IMR-90 (cell line): ENCODE measurements around the gene CLN3. TPM values are rescaled to one million over a fixed set of nuclear protein-coding genes. Genes with fewer than 3 reads are reported as not detected.

Source experiments
- ATAC-seq: fragments of 200-7000 bp; cut with Tn5 transposase; 2 replicates; pipeline ENCODE4 v1.9.1; 2020; ENCODE audit warnings: low read depth, mild to moderate bottlenecking, moderate library complexity
- BruUV-seq: library from RNA; stranded (reverse); fragments of 400-500 nt; replicated peaks from 2 replicates; lab custom pipeline; 2021; lab: Mats Ljungman, UMichigan
- CTCF ChIA-PET: fragments of 300-600 bp; formaldehyde crosslinking; extraction: SDS; loops from one replicate; lab custom pipeline; 2021; ENCODE audit warnings: antibody characterized with exemption; lab: Yijun Ruan, JAX
- POLR2A ChIA-PET: fragments of 300-600 bp; sonication (Branson Sonifier 250); formaldehyde crosslinking; loops from one replicate; lab custom pipeline; 2022; ENCODE audit warnings: antibody characterized with exemption; ENCODE audit not compliant: unreplicated experiment; lab: Charles Lee
- DNase-seq: peaks from one replicate; pipeline ENCODE4 v3.0.0; 2013
- H2AFZ ChIP-seq: replicated peaks from 2 replicates; pipeline ENCODE3; 2013; ENCODE audit warnings: low read length, mild to moderate bottlenecking; ENCODE audit not compliant: poor library complexity
- H2AK5ac ChIP-seq: 2 replicates; pipeline ENCODE4 v1.6.1; 2013; ENCODE audit warnings: low read depth, low read length, inconsistent platforms
- H2AK9ac ChIP-seq: replicated peaks from 2 replicates; pipeline ENCODE3; 2013; ENCODE audit warnings: mild to moderate bottlenecking, low read depth, low read length, moderate library complexity; ENCODE audit not compliant: poor library complexity
- H2BK120ac ChIP-seq: 2 replicates; pipeline ENCODE4 v1.6.1; 2013; ENCODE audit warnings: low read depth, low read length, inconsistent platforms
- H2BK15ac ChIP-seq: 3 replicates; pipeline ENCODE4 v1.6.1; 2013; ENCODE audit warnings: low read depth, low read length, inconsistent platforms
- H2BK20ac ChIP-seq: 2 replicates; pipeline ENCODE4 v1.6.1; 2013; ENCODE audit warnings: low read depth, mild to moderate bottlenecking, inconsistent platforms, low read length, moderate library complexity
- H2BK5ac ChIP-seq: 2 replicates; pipeline ENCODE4 v1.6.1; 2013; ENCODE audit warnings: mild to moderate bottlenecking, low read depth, low read length, inconsistent platforms; ENCODE audit not compliant: poor library complexity, severe bottlenecking
- H3K14ac ChIP-seq: replicated peaks from 2 replicates; pipeline ENCODE4 v1.6.1; 2013; ENCODE audit warnings: low read depth, low read length, inconsistent platforms
- H3K18ac ChIP-seq: 2 replicates; pipeline ENCODE4 v1.6.1; 2013; ENCODE audit warnings: low read depth, low read length, control low read depth
- H3K23ac ChIP-seq: 2 replicates; pipeline ENCODE4 v1.6.1; 2013; ENCODE audit warnings: low read depth, low read length, inconsistent platforms
- H3K27ac ChIP-seq: 2 replicates; pipeline ENCODE4 v1.5.1; 2013; ENCODE audit warnings: mild to moderate bottlenecking, control low read depth, low read length; ENCODE audit not compliant: insufficient read depth
- H3K27me3 ChIP-seq: 2 replicates; pipeline ENCODE4 v1.6.1; 2013; ENCODE audit warnings: low read length; ENCODE audit not compliant: control insufficient read depth, insufficient read depth
- H3K36me3 ChIP-seq: 2 replicates; pipeline ENCODE4 v1.6.1; 2013; ENCODE audit warnings: low read length, mixed read lengths; ENCODE audit not compliant: control insufficient read depth, insufficient read depth
- H3K4ac ChIP-seq: 2 replicates; pipeline ENCODE4 v1.6.1; 2013; ENCODE audit warnings: low read depth, low read length, inconsistent platforms
- H3K4me1 ChIP-seq: 2 replicates; pipeline ENCODE4 v1.6.1; 2013; ENCODE audit warnings: low read length, mixed read lengths; ENCODE audit not compliant: control insufficient read depth, insufficient read depth
- H3K4me2 ChIP-seq: 2 replicates; pipeline ENCODE4 v1.6.1; 2013; ENCODE audit warnings: low read depth, mild to moderate bottlenecking, control low read depth, low read length, moderate library complexity
- H3K4me3 ChIP-seq: 2 replicates; pipeline ENCODE4 v1.5.1; 2013; ENCODE audit warnings: low read depth, mild to moderate bottlenecking, control low read depth, low read length, moderate library complexity; ENCODE audit not compliant: insufficient read depth
- H3K56ac ChIP-seq: 2 replicates; pipeline ENCODE4 v1.6.1; 2013; ENCODE audit warnings: low read length, inconsistent platforms; ENCODE audit not compliant: insufficient read depth; ENCODE audit errors: extremely low read depth
- H3K79me1 ChIP-seq, 2 experiments: 2 replicates each; pipeline ENCODE4 v1.6.1; 2013; ENCODE audit warnings: low read length in 2 of 2, inconsistent platforms in 1 of 2, low read depth in 1 of 2
- H3K9ac ChIP-seq: 2 replicates; pipeline ENCODE4 v1.6.1; 2013; ENCODE audit warnings: low read depth, low read length, control low read depth
- H3K9me1 ChIP-seq: 2 replicates; pipeline ENCODE4 v1.6.1; 2013; ENCODE audit warnings: low read length, inconsistent platforms; ENCODE audit not compliant: insufficient read depth
- H3K9me3 ChIP-seq: 2 replicates; pipeline ENCODE4 v1.6.1; 2013; ENCODE audit warnings: low read length; ENCODE audit not compliant: control insufficient read depth, insufficient read depth
- H4K20me1 ChIP-seq: 2 replicates; pipeline ENCODE4 v1.6.1; 2013; ENCODE audit warnings: low read length, inconsistent platforms; ENCODE audit not compliant: insufficient read depth
- H4K5ac ChIP-seq: 2 replicates; pipeline ENCODE4 v1.6.1; 2013; ENCODE audit warnings: mild to moderate bottlenecking, low read depth, low read length, control low read depth
- H4K8ac ChIP-seq, 2 experiments: 2 replicates each; pipeline ENCODE4 v1.6.1; 2013; ENCODE audit warnings: low read depth in 2 of 2, low read length in 2 of 2, control low read depth in 1 of 2, inconsistent platforms in 1 of 2
- H4K91ac ChIP-seq: 2 replicates; pipeline ENCODE4 v1.6.1; 2013; ENCODE audit warnings: low read depth, low read length, inconsistent platforms; ENCODE audit not compliant: insufficient read depth
- BHLHE40 ChIP-seq: fragments of 150-350 bp; IDR thresholded peaks from 2 replicates; pipeline ENCODE4 v1.6.1; 2016; ENCODE audit warnings: mild to moderate bottlenecking, low read depth, low read length
- CHD1 ChIP-seq: IDR thresholded peaks from 2 replicates; pipeline ENCODE4 v1.6.1; 2012; ENCODE audit warnings: low read depth, low read length, improper control_type of control experiment
- CTCF ChIP-seq: conservative IDR thresholded peaks from 2 replicates; pipeline ENCODE4 v1.5.1; 2012; ENCODE audit warnings: mild to moderate bottlenecking, low read depth, low read length, improper control_type of control experiment
- ELK1 ChIP-seq: fragments of 150-350 bp; IDR thresholded peaks from 2 replicates; pipeline ENCODE4 v1.6.1; 2016; ENCODE audit warnings: low read depth, mild to moderate bottlenecking, low read length, moderate library complexity, borderline replicate concordance
- FOS ChIP-seq: fragments of 150-350 bp; IDR thresholded peaks from 2 replicates; pipeline ENCODE4 v1.6.1; 2016; ENCODE audit warnings: low read depth, low read length
- MAFK ChIP-seq: IDR thresholded peaks from 2 replicates; pipeline ENCODE4 v1.6.1; 2012; ENCODE audit warnings: low read depth, low read length, improper control_type of control experiment
- RAD21 ChIP-seq: IDR thresholded peaks from 2 replicates; pipeline ENCODE4 v1.6.1; 2012; ENCODE audit warnings: low read length, improper control_type of control experiment
- WGBS, 2 experiments: methylation state at CpG; one replicate each; pipeline versions ENCODE4 v1.1.5 to v1.1.7; 2013; ENCODE audit warnings: missing lambda C conversion rate in 2 of 2; ENCODE audit not compliant: insufficient read length in 1 of 2; ENCODE audit errors: extremely low coverage in 2 of 2; 5-methylcytosine and 5-hydroxymethylcytosine counted together
- dilution Hi-C: fragments of 300-500 bp; cut with HindIII; formaldehyde crosslinking; loops from one replicate; pipeline ENCODE4 v1.14.3; 2018; ENCODE audit warnings: low sequenced_read_pairs; ENCODE audit not compliant: unreplicated experiment
- in situ Hi-C: fragments of 300-500 bp; cut with MboI; formaldehyde crosslinking; loops from 3 replicates; pipeline ENCODE4 v1.14.3; 2019; ENCODE audit warnings: low sequenced_read_pairs, inconsistent platforms, mixed read lengths
- intact Hi-C: fragments of 100-400 bp; cut with micrococcal nuclease; formaldehyde crosslinking; loops from 2 replicates; pipeline ENCODE4 v1.10.0; 2022
- polyA plus RNA-seq, 3 experiments: library from polyadenylated mRNA; depleted of rRNA; stranded (reverse); fragments of >200 nt; gene quantifications; 2 replicates each; pipeline ENCODE4 v1.2.3, GENCODE V29; 2012; ENCODE audit warnings: low replicate concordance in 1 of 3
- total RNA-seq: library from RNA; depleted of rRNA; stranded (reverse); fragments of >200 nt; gene quantifications from 2 replicates; pipeline ENCODE4 v1.2.3, GENCODE V29; 2012

The CLN3 gene
- total and polyA plus RNA-seq, 2 of the 4 experiments (the other 2 are of a cell fraction): 3.9 to 15.9 TPM

- Histone ChIP-seq H3K9me1 (peaks cover 4% of the 10 kb centered on the region; the same call in 1 of the 2 replicates), H3K27me3 (peaks cover 26% of the 10 kb centered on the region), H3K56ac (no peak overlapping the region), H3K4ac (no peak overlapping the region), H3K4me2 (no peak overlapping the region), H3K9ac (no peak overlapping the region), H2AK9ac (no peak overlapping the region), H3K14ac (no peak overlapping the region), H3K4me3 (no peak overlapping the region), H2AFZ (no peak overlapping the region), H3K18ac (no peak overlapping the region), H3K23ac (no peak overlapping the region), H2BK20ac (no peak overlapping the region), H4K5ac (no peak overlapping the region), H3K36me3 (no peaks in the 10 kb centered on the region), H2BK120ac (no peak overlapping the region), H2BK15ac (no peak overlapping the region), H3K9me3 (no peaks in the 10 kb centered on the region), H4K20me1 (no peaks in the 10 kb centered on the region), H2AK5ac (no peak overlapping the region), H4K91ac (no peak overlapping the region), H3K79me1 (no peaks in the 10 kb centered on the region), H4K8ac (no peak overlapping the region), H3K4me1 (no peaks in the 10 kb centered on the region), H3K27ac (no peak overlapping the region), H2BK5ac (no peak overlapping the region)
- DNase-seq (no peak), ATAC-seq (no peak)
- TF ChIP-seq MAFK (no peak), CTCF (no peak), ELK1 (no peak), RAD21 (no peak), FOS (no peak), CHD1 (no peak), BHLHE40 (no peak)
- 68% methylated on average over 5 of the region's 33 CpGs; no CpG with 5 or more reads in 1 of the 2 experiments for WGBS, 2 experiments
- CTCF ChIA-PET: no interaction called here
- dilution Hi-C loops: no loop called here
- no TSS peak for BruUV-seq
- POLR2A ChIA-PET: no interaction called here
- intact Hi-C loops: no loop called here
- in situ Hi-C loops: no loop called here
Measured at GRCh38 chr16:28497861-28498599, 6.2 kb upstream of the CLN3 start.
